Activated naive CD8-positive, alpha-beta T cell treated with anti-CD3 and anti-CD28 coated beads, Interleukin-2, amount 10 ng/mL, durations not matched to agents 7 days and 5 days (primary cell): Measurements from ENCODE around the gene ZDHHC11B. TPM values are rescaled to one million over a fixed set of nuclear protein-coding genes. Genes with fewer than 3 reads are reported as not detected.
"Not testable (repeated sequence)": the region's sequence is repeated elsewhere in the genome, so short reads cannot be mapped to it uniquely, and the experiment has no call there.

Source experiments
- ATAC-seq: fragments of 150-1000 bp; cut with Tn5 transposase; one replicate; pipeline ENCODE4 v1.10.0; 2021; ENCODE audit warnings: low read depth, moderate library complexity
- POLR2A ChIA-PET: fragments of 350-600 bp; sonication (Branson Sonifier 250); formaldehyde crosslinking; loops from one replicate; lab custom pipeline; 2021; ENCODE audit warnings: antibody characterized with exemption; lab: Charles Lee
- DNase-seq: peaks from one replicate; pipeline ENCODE4 v3.0.0; 2021
- H3K27ac Mint-ChIP-seq: one replicate; pipeline ENCODE4 v1.8.0; 2022; ENCODE audit warnings: mild to moderate bottlenecking, mixed read lengths
- H3K27me3 Mint-ChIP-seq: one replicate; pipeline ENCODE4 v1.8.0; 2022; ENCODE audit warnings: mild to moderate bottlenecking, moderate library complexity, mixed read lengths
- H3K36me3 Mint-ChIP-seq: one replicate; pipeline ENCODE4 v1.8.0; 2021; ENCODE audit warnings: mild to moderate bottlenecking, mixed read lengths
- H3K4me1 Mint-ChIP-seq: one replicate; pipeline ENCODE4 v1.8.0; 2021; ENCODE audit warnings: mixed read lengths
- H3K4me3 Mint-ChIP-seq: one replicate; pipeline ENCODE4 v1.8.0; 2022; ENCODE audit warnings: mild to moderate bottlenecking, moderate library complexity, mixed read lengths
- H3K9me3 Mint-ChIP-seq: one replicate; pipeline ENCODE4 v1.8.0; 2021; ENCODE audit warnings: mixed read lengths
- total RNA-seq, 2 experiments: library from RNA; stranded (reverse); gene quantifications; one replicate each; pipeline ENCODE4 v1.2.3, GENCODE V29; 2021

The ZDHHC11B gene
- total RNA-seq, 2 experiments from 2014 or later: 2.0 to 2.4 TPM

DNA sequence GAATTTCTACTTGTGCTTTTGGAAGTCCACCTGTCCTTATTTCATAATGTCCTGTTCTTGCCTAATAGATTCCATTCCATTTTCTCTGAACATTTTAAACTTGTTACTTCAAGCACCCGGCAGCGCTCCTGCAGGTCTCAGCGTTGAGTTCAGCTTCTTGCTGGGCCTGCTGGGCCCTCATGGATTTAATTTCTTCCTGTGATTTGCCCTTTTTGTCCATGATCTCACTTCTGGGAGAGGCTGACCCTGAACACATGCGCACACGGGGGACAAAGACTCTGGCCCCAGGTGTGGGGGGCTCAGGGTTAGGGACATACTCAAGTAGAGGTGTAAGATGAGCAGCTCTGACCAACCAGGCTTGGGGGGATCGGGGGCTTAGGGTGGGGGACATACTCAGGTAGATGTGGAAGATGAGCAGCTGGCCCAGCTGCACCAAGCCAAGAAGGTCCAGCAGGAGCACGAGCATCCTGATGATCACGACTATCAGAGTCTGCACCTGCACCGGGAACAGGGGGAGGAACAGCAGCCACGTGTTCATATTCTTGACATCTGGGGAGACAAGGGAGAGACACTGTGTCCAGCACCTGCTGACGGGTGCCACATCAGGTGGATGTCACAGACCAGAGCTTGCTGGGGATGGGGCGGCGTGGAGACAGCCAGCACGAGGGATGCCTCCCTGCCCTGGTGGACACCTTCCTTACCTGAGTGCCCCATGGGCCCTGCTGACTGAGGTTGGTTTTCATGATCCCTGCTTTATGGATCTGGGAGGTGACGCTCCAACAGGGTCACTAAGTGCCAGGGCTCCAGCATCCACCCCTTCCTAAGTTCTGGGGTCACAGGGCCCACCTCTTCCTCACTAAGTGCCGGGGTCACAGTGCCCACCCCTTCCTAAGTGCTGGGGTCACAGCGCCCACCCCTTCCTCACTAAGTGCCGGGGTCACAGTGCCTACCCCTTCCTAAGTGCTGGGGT lies 36.2 kb downstream of the ZDHHC11B start:
- H3K9me3 Mint-ChIP-seq, H3K4me3 Mint-ChIP-seq, H3K27me3 Mint-ChIP-seq, ATAC-seq, H3K27ac Mint-ChIP-seq, H3K36me3 Mint-ChIP-seq, POLR2A ChIA-PET, H3K4me1 Mint-ChIP-seq, DNase-seq: not testable (repeated sequence)

DNA sequence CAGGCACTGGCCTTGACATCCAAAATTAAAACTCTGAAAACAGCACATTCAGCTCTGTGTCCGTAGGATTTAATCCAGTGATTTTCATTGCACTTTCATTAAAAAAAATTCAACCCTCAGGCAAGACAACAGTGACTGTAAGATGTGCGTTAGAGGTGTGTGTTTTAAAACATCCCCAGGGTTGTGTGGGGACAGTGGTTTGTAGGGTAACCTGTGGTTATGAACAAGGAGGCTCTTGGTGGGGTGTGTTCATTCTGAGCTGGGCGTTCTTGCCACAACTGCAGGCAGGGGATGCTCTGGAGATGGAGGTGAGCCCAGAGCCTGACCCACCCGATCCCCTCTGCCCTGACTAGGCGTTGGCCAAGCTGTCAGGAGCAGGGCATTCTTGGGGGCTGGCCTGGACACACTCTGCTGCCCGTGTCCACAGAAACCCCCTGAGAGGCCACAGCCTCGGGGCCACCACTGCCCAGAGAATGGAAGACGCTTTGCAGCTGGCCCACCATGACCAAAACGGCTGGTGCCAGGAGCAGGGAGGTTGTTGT lies 37.2 kb downstream of the ZDHHC11B start:
- H3K9me3 Mint-ChIP-seq, H3K4me1 Mint-ChIP-seq, ATAC-seq, POLR2A ChIA-PET, DNase-seq, H3K27ac Mint-ChIP-seq, H3K27me3 Mint-ChIP-seq, H3K4me3 Mint-ChIP-seq, H3K36me3 Mint-ChIP-seq: not testable (repeated sequence)

DNA sequence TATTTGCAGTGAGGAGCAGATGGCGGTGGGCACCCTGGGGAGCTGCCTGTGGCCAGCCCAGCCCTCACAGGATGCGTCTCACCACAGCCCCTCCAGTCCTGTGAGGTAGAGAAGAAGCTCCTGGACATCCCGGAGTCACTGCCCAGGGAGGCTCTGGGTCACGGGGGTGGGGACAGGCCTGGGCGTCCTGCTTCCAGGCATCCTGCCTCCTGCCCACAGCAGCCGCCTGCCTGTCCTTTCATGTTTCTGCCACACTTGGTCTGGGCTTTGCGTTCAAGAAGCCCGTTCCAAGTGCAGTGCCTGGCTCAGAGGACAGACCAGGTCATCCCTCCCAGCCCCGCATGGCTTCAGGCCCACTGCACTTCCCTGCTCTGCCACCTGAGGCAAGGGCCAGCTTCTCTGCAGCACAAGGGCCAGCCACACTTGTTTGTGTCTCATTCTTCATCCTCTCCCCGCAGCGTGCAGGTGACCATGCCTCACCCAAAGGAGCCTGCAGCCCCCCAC lies 38.2 kb downstream of the ZDHHC11B start:
- H3K27me3 Mint-ChIP-seq: peaks cover 7% of the 10 kb centered on the region
- H3K36me3 Mint-ChIP-seq: no peaks in the 10 kb centered on the region
- DNase-seq (no peak), ATAC-seq (no peak)
- POLR2A ChIA-PET: no interaction called here
- no peaks in the 10 kb centered on the region for H3K9me3 Mint-ChIP-seq
- no peaks in the 10 kb centered on the region for H3K4me1 Mint-ChIP-seq
- H3K4me3 Mint-ChIP-seq: no peak overlapping the region
- H3K27ac Mint-ChIP-seq: no peak overlapping the region

DNA sequence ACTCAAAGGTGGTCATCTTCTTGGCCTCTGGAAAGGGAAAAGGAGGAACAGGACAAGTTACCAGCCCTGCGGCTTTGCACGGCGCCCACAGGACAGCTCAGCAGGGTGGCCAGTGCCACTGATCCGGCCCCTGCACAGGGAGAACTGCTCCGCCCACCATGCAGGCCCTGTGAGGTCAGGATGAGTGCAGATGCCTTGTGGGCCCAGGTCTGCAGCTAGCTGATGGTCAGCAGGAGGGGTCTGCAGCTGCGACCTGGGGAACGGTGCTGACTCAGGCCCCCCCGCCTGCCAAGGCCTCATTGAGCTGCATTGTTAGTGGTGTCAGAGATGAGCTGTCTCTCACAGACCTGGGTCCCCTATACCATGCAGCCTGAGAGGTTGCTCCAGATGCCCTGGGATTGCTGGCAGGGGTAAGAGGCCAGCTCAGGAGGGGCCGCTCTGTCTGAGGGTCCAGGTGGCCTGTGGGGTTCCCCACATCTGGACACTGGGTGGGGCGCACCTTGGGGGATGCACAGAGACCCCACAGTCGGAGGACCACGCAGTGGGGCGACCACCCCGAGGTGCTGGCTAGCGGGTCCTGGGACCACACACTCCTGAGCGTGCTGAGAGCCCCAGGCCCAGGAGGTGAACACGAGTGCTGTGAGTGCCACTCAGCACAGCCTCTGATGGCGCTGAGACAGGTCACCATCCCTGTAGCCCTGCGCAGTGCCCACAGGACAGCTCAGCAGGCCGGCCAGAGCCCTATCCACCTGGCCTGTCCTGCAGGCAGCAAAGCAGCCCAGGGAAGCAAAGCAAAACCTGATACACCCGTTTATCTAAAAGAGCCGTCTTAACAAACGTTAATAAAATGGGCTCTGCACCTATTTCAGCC lies 39.0 kb downstream of the ZDHHC11B start:
- H3K4me1 Mint-ChIP-seq, DNase-seq, ATAC-seq, H3K9me3 Mint-ChIP-seq, POLR2A ChIA-PET, H3K36me3 Mint-ChIP-seq, H3K4me3 Mint-ChIP-seq, H3K27ac Mint-ChIP-seq, H3K27me3 Mint-ChIP-seq: not testable (repeated sequence)

DNA sequence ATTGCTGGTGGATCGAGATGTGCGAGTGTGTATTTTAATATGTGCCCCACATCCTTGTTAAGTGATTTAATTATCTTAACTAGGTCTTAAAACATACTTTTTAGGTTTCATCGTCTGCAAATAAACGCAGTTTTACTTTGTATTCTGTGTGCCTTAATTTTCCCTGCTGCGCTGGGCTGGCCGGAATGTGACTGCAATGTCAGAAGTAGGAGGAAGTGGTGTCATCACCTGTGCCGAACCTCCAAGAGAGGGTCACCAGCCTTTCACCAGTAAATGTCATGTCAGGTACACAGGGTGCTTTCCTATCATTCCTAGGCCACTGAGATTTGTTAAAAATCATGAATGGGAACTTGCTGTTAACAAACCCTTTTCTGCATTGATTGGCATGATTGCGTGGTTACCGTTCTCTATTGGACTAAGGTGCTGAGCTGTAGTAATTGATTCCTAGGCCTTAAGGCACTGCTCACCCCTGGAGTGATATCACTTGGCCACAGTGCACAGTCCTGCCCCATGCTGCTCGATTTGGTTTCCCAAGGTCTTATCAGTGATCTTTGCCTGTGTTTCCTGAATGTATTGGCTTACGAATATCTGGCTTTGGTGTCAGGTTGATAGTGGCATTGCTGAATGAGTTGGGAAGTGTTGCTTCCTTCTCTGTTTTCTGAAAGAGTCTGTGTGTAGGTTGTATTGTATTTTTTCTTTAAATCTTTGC lies 40.7 kb downstream of the ZDHHC11B start:
- ATAC-seq, H3K9me3 Mint-ChIP-seq, H3K4me3 Mint-ChIP-seq, H3K27ac Mint-ChIP-seq, H3K4me1 Mint-ChIP-seq, H3K36me3 Mint-ChIP-seq, DNase-seq, POLR2A ChIA-PET: not testable (repeated sequence)
- peaks cover 11% of the 10 kb centered on the region for H3K27me3 Mint-ChIP-seq

DNA sequence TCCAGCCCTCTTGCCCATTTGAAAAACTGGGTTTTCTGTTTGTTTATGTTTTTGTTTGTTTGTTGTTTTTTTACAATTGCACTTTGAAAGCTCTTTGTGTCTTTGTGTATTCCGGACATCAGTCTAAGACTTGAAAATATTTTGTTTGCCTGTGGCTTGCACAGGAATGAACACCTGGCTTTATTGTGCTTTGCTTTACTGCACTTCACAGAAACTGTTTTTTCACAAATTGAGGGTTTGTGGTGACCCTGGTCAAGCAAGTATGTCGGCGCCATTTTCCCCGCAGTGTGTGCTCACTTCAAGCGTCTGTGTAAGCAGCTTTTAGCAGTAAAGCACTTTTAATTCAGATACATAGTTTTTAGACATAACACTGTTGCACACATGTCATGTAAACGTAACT lies 42.3 kb downstream of the ZDHHC11B start:
- H3K4me3 Mint-ChIP-seq, H3K27ac Mint-ChIP-seq, H3K4me1 Mint-ChIP-seq, DNase-seq, H3K36me3 Mint-ChIP-seq, H3K9me3 Mint-ChIP-seq, ATAC-seq, POLR2A ChIA-PET: not testable (repeated sequence)
- H3K27me3 Mint-ChIP-seq: peaks cover 13% of the 10 kb centered on the region

DNA sequence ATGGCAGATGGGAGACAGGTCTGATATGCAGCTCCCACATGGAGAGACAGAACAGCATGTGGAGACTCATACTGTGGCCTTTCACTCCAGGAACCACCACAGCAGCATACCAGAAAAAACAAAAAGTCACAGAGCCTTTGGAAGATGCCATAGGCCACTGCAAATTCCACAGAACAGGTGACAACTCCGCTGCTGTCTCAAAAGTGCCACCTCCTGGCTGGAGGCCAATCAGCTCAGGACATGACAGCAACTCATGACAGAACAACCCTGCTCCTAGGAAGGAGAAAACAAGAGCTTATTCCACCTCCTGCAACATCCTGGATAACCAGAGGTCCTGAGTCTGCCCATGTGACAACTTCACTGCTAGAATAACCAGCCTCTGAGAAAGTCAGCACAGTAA lies 50.4 kb downstream of the ZDHHC11B start:
- H3K4me1 Mint-ChIP-seq, POLR2A ChIA-PET, ATAC-seq, DNase-seq, H3K36me3 Mint-ChIP-seq, H3K9me3 Mint-ChIP-seq, H3K27ac Mint-ChIP-seq, H3K4me3 Mint-ChIP-seq: not testable (repeated sequence)
- peaks cover 15% of the 10 kb centered on the region for H3K27me3 Mint-ChIP-seq

DNA sequence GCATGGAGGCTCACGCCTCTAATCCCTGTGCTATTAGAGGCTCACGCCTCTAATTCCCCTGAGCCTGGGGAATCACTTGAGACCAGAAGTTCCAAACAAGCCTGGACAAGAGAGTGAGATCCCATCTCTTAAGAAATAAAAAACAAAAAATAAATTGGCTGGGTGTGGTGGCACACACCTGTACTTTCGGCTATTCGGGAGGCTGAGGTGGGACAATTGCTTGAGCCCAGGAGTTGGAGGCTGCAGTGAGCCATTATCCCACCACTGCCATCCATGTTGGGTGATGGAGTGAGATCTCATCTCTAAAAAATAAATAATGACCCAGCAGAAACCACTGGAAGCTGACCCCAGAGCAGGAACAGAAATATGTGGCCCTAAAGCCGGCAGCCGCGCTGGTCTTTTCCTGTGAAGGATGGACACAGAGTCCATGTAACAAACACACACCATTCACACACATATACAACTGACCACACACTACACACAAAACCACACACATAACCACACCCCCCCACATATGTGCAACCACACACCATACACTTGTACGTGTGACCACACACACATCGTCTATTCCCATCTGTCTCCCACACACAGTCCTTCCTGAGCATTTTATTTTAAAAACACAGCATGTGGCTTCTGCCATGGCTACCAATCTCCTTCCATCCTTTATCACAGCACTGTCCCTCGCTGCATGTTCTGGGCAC lies 51.6 kb downstream of the ZDHHC11B start:
- H3K36me3 Mint-ChIP-seq, H3K9me3 Mint-ChIP-seq, ATAC-seq, H3K27ac Mint-ChIP-seq, POLR2A ChIA-PET, DNase-seq, H3K4me3 Mint-ChIP-seq, H3K4me1 Mint-ChIP-seq: not testable (repeated sequence)
- peaks cover 13% of the 10 kb centered on the region for H3K27me3 Mint-ChIP-seq

DNA sequence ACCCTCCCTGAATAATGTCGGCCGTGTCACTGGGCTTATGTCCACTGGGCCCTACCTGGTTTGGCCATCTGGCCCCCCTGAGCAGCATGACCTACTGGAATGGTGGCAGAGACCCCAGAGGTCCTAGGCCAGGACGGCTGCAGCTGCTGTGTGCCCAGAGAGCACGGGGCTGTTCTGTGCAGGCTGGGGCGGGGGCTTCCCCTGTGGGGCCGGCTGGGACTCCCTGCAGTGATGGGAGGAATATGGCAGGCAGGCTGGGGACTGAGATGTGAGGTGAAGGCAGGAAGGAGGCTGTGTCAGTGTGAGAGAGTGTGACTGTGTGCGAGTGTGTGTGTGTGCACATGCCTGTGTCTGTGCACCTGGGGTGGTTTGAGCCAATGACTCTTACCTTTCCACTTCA lies 55.3 kb downstream of the ZDHHC11B start:
- DNase-seq, H3K36me3 Mint-ChIP-seq, H3K4me3 Mint-ChIP-seq, H3K27ac Mint-ChIP-seq, ATAC-seq, POLR2A ChIA-PET, H3K27me3 Mint-ChIP-seq, H3K9me3 Mint-ChIP-seq, H3K4me1 Mint-ChIP-seq: not testable (repeated sequence)

DNA sequence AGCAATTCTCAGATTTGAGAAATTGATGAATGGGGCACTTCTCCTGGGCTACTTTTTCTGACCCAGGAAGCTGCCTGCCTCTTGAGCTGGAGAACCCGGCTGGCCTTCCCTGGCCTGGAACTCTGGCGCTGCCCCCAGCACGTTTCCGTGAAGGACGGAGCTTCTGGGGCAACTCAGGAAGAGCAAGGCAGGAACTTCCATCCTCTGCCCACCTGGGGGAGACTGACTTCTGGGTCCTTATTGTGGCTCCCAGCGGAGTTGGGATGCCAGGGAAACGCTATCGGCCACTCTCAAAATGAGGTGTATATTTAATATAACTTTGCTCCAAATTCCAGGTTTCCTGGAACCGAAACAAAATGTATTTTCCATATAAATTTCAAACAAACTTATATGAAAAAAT lies 57.4 kb downstream of the ZDHHC11B start:
- H3K9me3 Mint-ChIP-seq, ATAC-seq, H3K4me3 Mint-ChIP-seq, POLR2A ChIA-PET, H3K27ac Mint-ChIP-seq, DNase-seq, H3K27me3 Mint-ChIP-seq, H3K4me1 Mint-ChIP-seq, H3K36me3 Mint-ChIP-seq: not testable (repeated sequence)

DNA sequence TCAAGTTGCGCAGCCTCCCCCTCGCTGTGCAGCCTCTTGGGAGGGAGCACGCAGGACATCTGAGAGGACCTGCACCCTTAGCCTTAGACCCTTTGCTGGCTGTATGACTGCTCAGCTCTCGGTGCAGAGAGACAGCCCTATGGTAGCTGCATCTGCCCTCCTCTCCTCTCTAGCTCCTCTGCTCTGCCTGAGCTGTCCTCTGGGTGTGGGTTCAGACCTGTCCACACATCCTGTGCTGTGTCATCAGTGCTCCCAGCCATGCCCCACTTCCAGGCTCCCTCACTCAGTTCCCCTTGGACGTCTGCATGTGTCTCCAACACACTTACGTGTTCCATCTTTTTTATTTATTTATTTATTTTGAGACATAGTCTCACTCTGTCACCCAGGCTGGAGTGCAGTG lies 60.7 kb downstream of the ZDHHC11B start:
- H3K9me3 Mint-ChIP-seq, H3K27ac Mint-ChIP-seq, H3K36me3 Mint-ChIP-seq, DNase-seq, POLR2A ChIA-PET, H3K4me1 Mint-ChIP-seq, H3K4me3 Mint-ChIP-seq, ATAC-seq: not testable (repeated sequence)
- peaks cover 11% of the 10 kb centered on the region for H3K27me3 Mint-ChIP-seq

DNA sequence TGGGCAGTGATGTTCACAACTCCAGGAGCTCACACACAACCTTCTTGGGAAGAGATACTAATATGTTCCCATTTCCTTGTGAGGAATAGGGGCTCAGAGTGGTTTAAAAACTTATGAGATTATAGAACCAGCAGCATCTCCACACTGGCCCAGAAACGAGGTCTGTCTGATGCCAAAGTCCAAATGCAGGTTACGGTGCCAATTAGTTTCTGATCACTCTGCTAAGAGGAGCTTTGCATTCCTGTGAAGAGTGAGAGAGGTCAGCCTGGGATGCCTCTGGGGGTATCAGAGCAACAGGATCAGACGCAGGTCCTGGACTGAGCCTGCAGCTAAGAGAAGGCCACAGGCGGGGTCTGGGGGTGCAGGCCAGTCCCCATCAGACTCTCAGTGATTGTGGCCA lies 61.2 kb downstream of the ZDHHC11B start:
- H3K36me3 Mint-ChIP-seq, H3K4me1 Mint-ChIP-seq, H3K27ac Mint-ChIP-seq, ATAC-seq, POLR2A ChIA-PET, DNase-seq, H3K4me3 Mint-ChIP-seq, H3K9me3 Mint-ChIP-seq: not testable (repeated sequence)
- H3K27me3 Mint-ChIP-seq: peaks cover 17% of the 10 kb centered on the region
